CD4-positive, alpha-beta T cell (primary cell): Measurements from ENCODE around the gene LGR6. TPM values are rescaled to one million over a fixed set of nuclear protein-coding genes. Genes with fewer than 3 reads are reported as not detected.

Source experiments
- ATAC-seq: fragments of 200-7000 bp; cut with Tn5 transposase; one replicate; pipeline ENCODE4 v1.10.0; 2022; ENCODE audit warnings: mild to moderate bottlenecking; ENCODE audit not compliant: poor library complexity
- CTCF ChIA-PET: fragments of 350-600 bp; sonication (Branson Sonifier 250); formaldehyde crosslinking; loops from one replicate; lab custom pipeline; 2021; ENCODE audit warnings: antibody characterized with exemption, inconsistent platforms; lab: Charles Lee
- POLR2A ChIA-PET: fragments of 350-600 bp; sonication (Branson Sonifier 250); formaldehyde crosslinking; loops from one replicate; lab custom pipeline; 2021; ENCODE audit warnings: antibody characterized with exemption, inconsistent platforms; lab: Charles Lee
- DNase-seq, 14 experiments: peaks; one replicate each; pipeline ENCODE4 v3.0.0-alpha.2; 2013 to 2020; ENCODE audit warnings: mixed read lengths in 2 of 14
- H3K27ac ChIP-seq, 2 donors: one replicate each; pipeline versions ENCODE4 v1.5.1 to v1.7.0; 2013; ENCODE audit warnings: low read length in 2 of 2, low read depth in 1 of 2, mild to moderate bottlenecking in 1 of 2
- H3K27me3 ChIP-seq, 2 experiments: 1 replicate in 1 of 2; 2 replicates in 1 of 2; pipeline versions ENCODE4 v1.6.1 to v1.7.0; 2013; ENCODE audit warnings: low read length in 2 of 2, control low read depth in 1 of 2, mild to moderate bottlenecking in 1 of 2, moderate library complexity in 1 of 2; ENCODE audit not compliant: insufficient read depth in 2 of 2, control insufficient read depth in 1 of 2
- H3K36me3 ChIP-seq: one replicate; pipeline ENCODE4 v1.6.1; 2013; ENCODE audit warnings: low read length, control low read depth; ENCODE audit not compliant: insufficient read depth
- H3K4me1 ChIP-seq: one replicate; pipeline ENCODE4 v1.6.1; 2013; ENCODE audit warnings: low read length, control low read depth; ENCODE audit not compliant: insufficient read depth
- H3K4me3 ChIP-seq: one replicate; pipeline ENCODE4 v1.5.1; 2013; ENCODE audit warnings: mild to moderate bottlenecking, low read length, moderate library complexity
- H3K9me3 ChIP-seq, 2 experiments: 1 replicate in 1 of 2; 2 replicates in 1 of 2; pipeline versions ENCODE4 v1.6.1 to v1.7.0; 2013; ENCODE audit warnings: low read length in 2 of 2, mild to moderate bottlenecking in 2 of 2, control low read depth in 1 of 2, moderate library complexity in 1 of 2; ENCODE audit not compliant: control insufficient read depth in 1 of 2, insufficient read depth in 1 of 2
- H3K27ac Mint-ChIP-seq: one replicate; pipeline ENCODE4 v1.8.0; 2020; ENCODE audit warnings: mixed read lengths
- H3K27me3 Mint-ChIP-seq: one replicate; pipeline ENCODE4 v1.8.0; 2021; ENCODE audit warnings: mixed read lengths
- H3K36me3 Mint-ChIP-seq: one replicate; pipeline ENCODE4 v1.8.0; 2021; ENCODE audit warnings: low read depth, mixed read lengths
- H3K4me1 Mint-ChIP-seq: one replicate; pipeline ENCODE4 v1.8.0; 2021; ENCODE audit warnings: low read depth, mixed read lengths
- H3K4me3 Mint-ChIP-seq: one replicate; pipeline ENCODE4 v1.8.0; 2020; ENCODE audit warnings: mild to moderate bottlenecking, mixed read lengths
- H3K9me3 Mint-ChIP-seq: one replicate; pipeline ENCODE4 v1.8.0; 2020; ENCODE audit warnings: mixed read lengths
- intact Hi-C, 2 experiments: fragments of 100-400 bp; cut with DNase I in 1 of 2; cut with micrococcal nuclease in 1 of 2; formaldehyde crosslinking; loops; one replicate each; pipeline versions ENCODE4 v1.15.1 to v1.9.0; 2023 to 2025; cut with DNase I, micrococcal nuclease
- total RNA-seq, 174 experiments: library from RNA in 2 of 174; stranded (reverse) in 2 of 174; gene quantifications; one replicate each; pipeline ENCODE4 v1.2.3 and lab custom pipeline; 2021 to 2026
- TF ChIP-seq, protein P1 (sequence below): fragments of 200-600 bp; IDR thresholded peaks from one replicate; pipeline ENCODE4 v1.8.0; 2022; ENCODE audit warnings: antibody characterized with exemption, mild to moderate bottlenecking

LGR6 gene
- total RNA-seq, 2 experiments from 2014 or later, result 0.19 to 0.45 TPM

- CTCF ChIA-PET, result no interaction called here
- Mint-ChIP-seq H3K9me3 (no peaks in the 10 kb centered on the region), H3K4me3 (no peak overlapping the region), H3K27me3 (peaks cover 12% of the 10 kb centered on the region), H3K27ac (no peak overlapping the region), H3K4me1 (no peaks in the 10 kb centered on the region), H3K36me3 (no peaks in the 10 kb centered on the region)
- Histone ChIP-seq H3K4me1 (no peaks in the 10 kb centered on the region), H3K27me3 (no peaks in the 10 kb centered on the region), H3K4me3 (no peak overlapping the region), H3K27ac (no peak overlapping the region), H3K9me3 (no peaks in the 10 kb centered on the region), H3K36me3 (no peaks in the 10 kb centered on the region)
- DNase-seq (no peak), ATAC-seq (no peak)
- TF ChIP-seq, protein P1, sequence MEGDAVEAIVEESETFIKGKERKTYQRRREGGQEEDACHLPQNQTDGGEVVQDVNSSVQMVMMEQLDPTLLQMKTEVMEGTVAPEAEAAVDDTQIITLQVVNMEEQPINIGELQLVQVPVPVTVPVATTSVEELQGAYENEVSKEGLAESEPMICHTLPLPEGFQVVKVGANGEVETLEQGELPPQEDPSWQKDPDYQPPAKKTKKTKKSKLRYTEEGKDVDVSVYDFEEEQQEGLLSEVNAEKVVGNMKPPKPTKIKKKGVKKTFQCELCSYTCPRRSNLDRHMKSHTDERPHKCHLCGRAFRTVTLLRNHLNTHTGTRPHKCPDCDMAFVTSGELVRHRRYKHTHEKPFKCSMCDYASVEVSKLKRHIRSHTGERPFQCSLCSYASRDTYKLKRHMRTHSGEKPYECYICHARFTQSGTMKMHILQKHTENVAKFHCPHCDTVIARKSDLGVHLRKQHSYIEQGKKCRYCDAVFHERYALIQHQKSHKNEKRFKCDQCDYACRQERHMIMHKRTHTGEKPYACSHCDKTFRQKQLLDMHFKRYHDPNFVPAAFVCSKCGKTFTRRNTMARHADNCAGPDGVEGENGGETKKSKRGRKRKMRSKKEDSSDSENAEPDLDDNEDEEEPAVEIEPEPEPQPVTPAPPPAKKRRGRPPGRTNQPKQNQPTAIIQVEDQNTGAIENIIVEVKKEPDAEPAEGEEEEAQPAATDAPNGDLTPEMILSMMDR, result no peak
- POLR2A ChIA-PET, result no interaction called here
- intact Hi-C loops, result no loop called here
Measured at GRCh38 chr1:202251424-202252256, 58.0 kb downstream of the LGR6 start.

- TF ChIP-seq, protein P1, result no peak
- intact Hi-C loops, result no loop called here
- H3K36me3 Mint-ChIP-seq, result no peaks in the 10 kb centered on the region
- no peaks in the 10 kb centered on the region for H3K9me3 Mint-ChIP-seq
- H3K4me3 Mint-ChIP-seq, result no peak overlapping the region
- no peak overlapping the region for H3K27ac ChIP-seq
- DNase-seq (no peak), ATAC-seq (no peak)
- peaks cover 12% of the 10 kb centered on the region for H3K27me3 Mint-ChIP-seq
- H3K27me3 ChIP-seq, result no peaks in the 10 kb centered on the region
- no peaks in the 10 kb centered on the region for H3K4me1 ChIP-seq
- H3K36me3 ChIP-seq, result no peaks in the 10 kb centered on the region
- H3K27ac Mint-ChIP-seq, result no peak overlapping the region
- POLR2A ChIA-PET, result no interaction called here
- CTCF ChIA-PET, result no interaction called here
- no peaks in the 10 kb centered on the region for H3K4me1 Mint-ChIP-seq
- no peaks in the 10 kb centered on the region for H3K9me3 ChIP-seq
- H3K4me3 ChIP-seq, result no peak overlapping the region
Measured at GRCh38 chr1:202252271-202252670, 58.7 kb downstream of the LGR6 start.

DNA sequence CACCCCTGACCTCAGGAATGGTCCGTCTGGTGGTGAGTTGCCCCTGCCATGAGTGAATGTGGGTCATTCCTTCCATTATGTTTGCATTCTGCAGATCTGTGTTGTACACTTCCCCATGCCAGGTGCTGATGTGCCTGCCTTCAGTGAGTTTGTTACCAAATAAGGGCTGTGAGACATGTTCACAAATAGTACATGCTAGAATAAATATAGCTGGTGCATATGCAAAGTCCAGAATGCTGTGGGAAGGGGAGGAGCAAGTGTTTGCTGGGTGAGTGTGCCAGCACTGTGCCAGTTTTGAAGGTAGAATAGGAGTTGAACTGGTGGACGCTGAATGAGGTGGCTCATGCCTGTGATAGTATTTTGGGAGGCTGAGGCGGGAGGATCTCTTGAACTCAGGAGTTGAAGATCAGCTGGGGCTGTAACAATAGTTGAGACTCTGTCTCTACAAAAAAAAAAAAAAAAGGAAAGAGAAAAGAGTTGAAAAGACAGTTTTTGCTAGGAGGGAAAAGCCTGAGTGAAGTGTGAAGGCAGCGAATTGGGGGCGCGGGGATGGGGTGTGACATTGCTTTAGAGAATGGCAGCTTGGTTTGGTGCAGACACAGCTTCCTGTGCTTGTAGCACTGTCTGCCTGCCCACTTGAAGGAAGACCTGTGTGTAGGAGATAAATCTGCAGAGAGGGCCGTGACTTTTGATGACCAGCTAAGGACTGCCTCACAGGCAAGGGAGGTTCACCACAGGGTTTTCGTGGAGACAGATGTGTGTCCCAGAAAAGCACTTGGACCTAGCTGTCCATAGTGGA lies 61.1 kb downstream of the LGR6 start:
- H3K27ac ChIP-seq, result no peak overlapping the region
- Mint-ChIP-seq H3K4me3 (no peak overlapping the region), H3K4me1 (no peaks in the 10 kb centered on the region), H3K27me3 (peaks cover 19% of the 10 kb centered on the region), H3K27ac (no peak overlapping the region), H3K36me3 (no peaks in the 10 kb centered on the region), H3K9me3 (no peaks in the 10 kb centered on the region)
- CTCF ChIA-PET, result no interaction called here
- no peaks in the 10 kb centered on the region for H3K9me3 ChIP-seq
- ATAC-seq (no peak), DNase-seq (no peak)
- intact Hi-C loops, result no loop called here
- POLR2A ChIA-PET, result interaction anchor here (0.6 kb wide), 1 partner anchor 837 kb away, joined by 4 read pairs; no protein-coding TSS in a partner anchor
- H3K27me3 ChIP-seq, result no peaks in the 10 kb centered on the region
- TF ChIP-seq, protein P1, result no peak
- H3K36me3 ChIP-seq, result no peaks in the 10 kb centered on the region
- no peak overlapping the region for H3K4me3 ChIP-seq
- H3K4me1 ChIP-seq, result no peaks in the 10 kb centered on the region
